Kidney (tissue), 14 donors: ENCODE measurements around the gene TMEM212. TPM values are rescaled to one million over a fixed set of nuclear protein-coding genes. Genes with fewer than 3 reads are reported as not detected.

ENCODE experiments used
- DNase-seq, 5 donors: peaks; one replicate each; pipeline ENCODE4 v3.0.0-alpha.2; 2013 to 2020
- FAIRE-seq: peaks from 2 replicates; lab custom pipeline; 2012; peaks lifted over from hg19 to GRCh38; lab: Jason Lieb, UNC
- H3K27ac ChIP-seq, 2 donors: one replicate each; pipeline ENCODE4 v1.7.0; 2013; ENCODE audit warnings: low read depth in 2 of 2, low read length in 2 of 2, inconsistent platforms in 1 of 2
- H3K27me3 ChIP-seq: one replicate; pipeline ENCODE4 v1.7.1; 2013; ENCODE audit warnings: low read length, inconsistent platforms; ENCODE audit not compliant: control insufficient read depth, insufficient read depth
- H3K36me3 ChIP-seq, 3 donors: one replicate each; pipeline versions ENCODE4 v1.7.0 to v1.7.1; 2013; ENCODE audit warnings: low read length in 3 of 3, control low read depth in 1 of 3, inconsistent platforms in 1 of 3; ENCODE audit not compliant: insufficient read depth in 3 of 3, control insufficient read depth in 2 of 3
- H3K4me1 ChIP-seq, 3 donors: one replicate each; pipeline versions ENCODE4 v1.7.0 to v1.7.1; 2013; ENCODE audit warnings: low read length in 3 of 3, inconsistent platforms in 1 of 3, low read depth in 1 of 3; ENCODE audit not compliant: control insufficient read depth in 2 of 3, insufficient read depth in 2 of 3
- H3K4me3 ChIP-seq, 3 donors: one replicate each; pipeline versions ENCODE4 v1.7.0 to v1.8.1; 2013; ENCODE audit warnings: low read length in 3 of 3, control low read depth in 1 of 3, inconsistent platforms in 1 of 3
- H3K9ac ChIP-seq, 3 donors: one replicate each; pipeline versions ENCODE4 v1.7.0 to v1.7.1; 2013; ENCODE audit warnings: low read length in 3 of 3, control low read depth in 1 of 3, inconsistent platforms in 1 of 3
- H3K9me3 ChIP-seq, 3 donors: one replicate each; pipeline versions ENCODE4 v1.7.0 to v1.7.1; 2013; ENCODE audit warnings: low read length in 3 of 3, control low read depth in 1 of 3, inconsistent platforms in 1 of 3; ENCODE audit not compliant: control insufficient read depth in 2 of 3, insufficient read depth in 1 of 3
- CTCF ChIP-seq: IDR thresholded peaks from 3 replicates; pipeline ENCODE4 v1.5.1; 2012; ENCODE audit warnings: mild to moderate bottlenecking, moderate library complexity, borderline replicate concordance; ENCODE audit not compliant: insufficient read depth; ENCODE audit errors: extremely low read depth
- intact Hi-C: fragments of 100-400 bp; cut with DNase I; formaldehyde crosslinking; loops from one replicate; pipeline ENCODE4 v1.11.1; 2022
- polyA plus RNA-seq: library from polyadenylated mRNA; stranded (reverse); fragments of 350-450 nt; fragmentation: Illumina TruSeq; extraction: RNeasy Lipid Tissue Mini Kit (QIAGEN cat#74804); gene quantifications from one replicate; pipeline ENCODE4 v1.2.3, GENCODE V29; 2014; ENCODE audit warnings: low read depth, low replicate concordance; ENCODE audit not compliant: insufficient read depth
- total RNA-seq: library from RNA; stranded (reverse); fragmentation: NEBNext Ultra II Directional; extraction: Animal tissue kit (Norgen Biotek cat#: 25700); gene quantifications from one replicate; pipeline ENCODE4 v1.2.1, GENCODE V29; 2021
- donor health status: control.
- donor health status: control.
- donor health status: control.
- donor health status: control.
- donor health status: control.
- donor health status: DM: yes; HTN: yes; CAD: no.
- donor health status: Normal renal cell carcinoma (clear cell type).

Gene TMEM212
- total and polyA plus RNA-seq, 2 donors from 2014 or later, result not detected

GRCh38 chr3:171822431-171823106 is 20.6 kb upstream of the TMEM212 start:
- H3K9ac ChIP-seq, result no peak overlapping the region
- no peak overlapping the region for H3K4me3 ChIP-seq
- no peak for TF ChIP-seq CTCF
- no peaks in the 10 kb centered on the region for H3K36me3 ChIP-seq
- DNase-seq (peak in 2 of 5 donors; percentile 43 to 47), FAIRE-seq (no peak)
- H3K9me3 ChIP-seq, result no peaks in the 10 kb centered on the region
- no peaks in the 10 kb centered on the region for H3K27me3 ChIP-seq
- intact Hi-C loops, result no loop called here
- no peaks in the 10 kb centered on the region for H3K4me1 ChIP-seq
- H3K27ac ChIP-seq, result no peak overlapping the region

- intact Hi-C loops, result no loop called here
- Histone ChIP-seq H3K4me1 (peaks cover 0 to 2% (median 0%) of the 10 kb centered on the region in 3 donors), H3K36me3 (no peaks in the 10 kb centered on the region), H3K9ac (no peak overlapping the region), H3K4me3 (no peak overlapping the region), H3K27me3 (no peaks in the 10 kb centered on the region), H3K27ac (no peak overlapping the region), H3K9me3 (no peaks in the 10 kb centered on the region)
- FAIRE-seq, result no peak
- DNase-seq, result no peak
- TF ChIP-seq CTCF, result no peak
Observed at GRCh38 chr3:171824116-171824515, 19.0 kb upstream of the TMEM212 start.

GRCh38 chr3:171824824-171825221 is 18.3 kb upstream of the TMEM212 start:
- H3K27ac ChIP-seq, result no peak overlapping the region
- H3K4me1 ChIP-seq, result peaks cover 0 to 2% (median 0%) of the 10 kb centered on the region in 3 donors
- no peak for DNase-seq
- no peaks in the 10 kb centered on the region for H3K27me3 ChIP-seq
- no peak overlapping the region for H3K4me3 ChIP-seq
- H3K36me3 ChIP-seq, result no peaks in the 10 kb centered on the region
- H3K9ac ChIP-seq, result no peak overlapping the region
- intact Hi-C loops, result no loop called here
- TF ChIP-seq CTCF, result no peak
- no peak for FAIRE-seq
- no peaks in the 10 kb centered on the region for H3K9me3 ChIP-seq
